HFFc6 (cell line): ENCODE results near the gene TKTL1. TPM values are rescaled to one million over a fixed set of nuclear protein-coding genes. Genes with fewer than 3 reads are reported as not detected.
"Not testable (repeated sequence)": the region's sequence is repeated elsewhere in the genome, so short reads cannot be mapped to it uniquely, and the experiment has no call there.

Experiments
- DNase-seq: peaks from one replicate; pipeline ENCODE4 v3.0.0-alpha.2; 2018
- H3K27ac Mint-ChIP-seq: 2 replicates; pipeline ENCODE4 v1.8.0; 2020; ENCODE audit warnings: mild to moderate bottlenecking, mixed read lengths
- H3K27me3 Mint-ChIP-seq: 2 replicates; pipeline ENCODE4 v1.8.0; 2021; ENCODE audit warnings: mild to moderate bottlenecking, moderate library complexity, mixed read lengths; ENCODE audit not compliant: insufficient read depth
- H3K36me3 Mint-ChIP-seq: 2 replicates; pipeline ENCODE4 v1.8.0; 2021; ENCODE audit warnings: low read depth, mixed read lengths
- H3K4me1 Mint-ChIP-seq: 2 replicates; pipeline ENCODE4 v1.8.0; 2020; ENCODE audit warnings: low read depth, mixed read lengths
- H3K4me3 Mint-ChIP-seq: 2 replicates; pipeline ENCODE4 v1.8.0; 2020; ENCODE audit warnings: mild to moderate bottlenecking, moderate library complexity, mixed read lengths
- H3K9me3 Mint-ChIP-seq: 2 replicates; pipeline ENCODE4 v1.8.0; 2020; ENCODE audit warnings: mild to moderate bottlenecking, mixed read lengths
- CTCF ChIP-seq: fragments of 200-600 bp; sonication (generic); IDR thresholded peaks from 2 replicates; pipeline ENCODE4 v1.5.0; 2021; ENCODE audit warnings: antibody characterized with exemption, mild to moderate bottlenecking
- total RNA-seq, 6 experiments: library from RNA; stranded (reverse); fragmentation: NEBNext Ultra II Directional; extraction: Animal tissue kit (Norgen Biotek cat#: 25700); gene quantifications; 2 replicates in 1 of 6; 3 replicates in 5 of 6; pipeline ENCODE4 v1.2.3, GENCODE V29; 2021

Gene TKTL1
- total RNA-seq, 6 experiments from 2014 or later = not detected

GRCh38 chrX:154294791-154295574, 612 bp upstream of the TKTL1 start, which contains the start of gene TEX28:
Gene TEX28, minus strand, starts transcription at chrX:154295124. Its CDS starts 3,007 bp downstream, at chrX:154292117.
- no peak for TF ChIP-seq CTCF
- Mint-ChIP-seq H3K4me1 (no peaks in the 10 kb centered on the region), H3K4me3 (no peak within 1 kb of the TSS), H3K36me3 (no peaks in the 10 kb centered on the region), H3K27me3 (peaks cover 11% of the 10 kb centered on the region), H3K9me3 (no peaks in the 10 kb centered on the region), H3K27ac (no peak within 1 kb of the TSS)
- DNase-seq = no peak

DNA sequence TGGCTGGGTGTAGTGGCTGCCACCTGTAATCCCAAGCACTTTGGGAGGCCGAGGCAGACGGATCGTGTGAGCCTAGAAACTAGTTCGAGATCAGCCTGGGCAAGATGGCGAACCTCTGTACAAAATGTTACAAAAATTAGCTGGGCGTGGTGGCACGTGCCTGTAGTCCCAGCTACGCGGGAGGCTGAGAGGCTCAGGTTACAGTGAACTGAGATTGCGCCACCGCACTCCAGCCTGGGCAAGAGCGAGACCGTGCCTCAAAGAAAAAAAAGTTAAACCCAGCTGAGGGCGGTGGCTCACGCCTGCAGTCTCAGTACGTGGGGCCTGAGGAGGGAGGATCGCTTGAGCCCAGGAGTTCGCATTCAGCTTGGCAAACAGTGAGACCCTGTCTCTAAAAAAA, 1.1 kb downstream of the TKTL1 start:
- no peaks in the 10 kb centered on the region for H3K36me3 Mint-ChIP-seq
- no peaks in the 10 kb centered on the region for H3K9me3 Mint-ChIP-seq
- no peak overlapping the region for H3K27ac Mint-ChIP-seq
- H3K27me3 Mint-ChIP-seq = peaks cover 15% of the 10 kb centered on the region
- DNase-seq = no peak
- no peak overlapping the region for H3K4me3 Mint-ChIP-seq
- no peaks in the 10 kb centered on the region for H3K4me1 Mint-ChIP-seq
- TF ChIP-seq CTCF = no peak

- TF ChIP-seq CTCF = no peak
- peaks cover 15% of the 10 kb centered on the region for H3K27me3 Mint-ChIP-seq
Observed at GRCh38 chrX:154298312-154298711, 2.7 kb downstream of the TKTL1 start.

GRCh38 chrX:154300816-154301215, 5.2 kb downstream of the TKTL1 start:
- Mint-ChIP-seq H3K4me1 (no peaks in the 10 kb centered on the region), H3K27ac (no peak overlapping the region), H3K9me3 (no peaks in the 10 kb centered on the region), H3K4me3 (no peak overlapping the region), H3K27me3 (peaks cover 18% of the 10 kb centered on the region), H3K36me3 (no peaks in the 10 kb centered on the region)
- TF ChIP-seq CTCF = no peak
- DNase-seq = no peak

More at GRCh38 chrX:154298312-154298711, 2.7 kb downstream of the TKTL1 start:
- no peaks in the 10 kb centered on the region for H3K9me3 Mint-ChIP-seq
- no peaks in the 10 kb centered on the region for H3K36me3 Mint-ChIP-seq
- H3K27ac Mint-ChIP-seq = no peak overlapping the region
- no peak for DNase-seq
- no peak overlapping the region for H3K4me3 Mint-ChIP-seq
- H3K4me1 Mint-ChIP-seq = no peaks in the 10 kb centered on the region

DNA sequence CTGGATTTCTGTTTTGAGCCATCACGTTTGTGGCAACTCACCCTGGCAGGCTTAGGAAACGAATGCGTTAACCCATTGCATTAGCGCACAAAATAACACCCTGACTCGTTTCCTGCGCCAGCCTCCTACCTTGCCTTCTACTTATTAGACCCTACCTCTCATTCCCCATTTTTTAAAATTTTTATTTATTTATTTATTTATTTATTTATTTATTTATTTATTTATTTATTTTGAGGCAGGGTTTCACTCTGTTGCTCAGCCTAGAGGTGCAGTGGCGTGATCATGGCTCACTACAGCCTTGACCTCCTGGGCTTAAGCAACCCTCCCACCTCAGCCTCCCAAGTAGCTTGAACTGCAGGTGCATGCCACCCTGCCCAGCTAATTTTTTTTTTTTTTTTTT, 7.4 kb downstream of the TKTL1 start:
- not testable (repeated sequence) for H3K4me3 Mint-ChIP-seq, H3K27ac Mint-ChIP-seq, H3K9me3 Mint-ChIP-seq, H3K36me3 Mint-ChIP-seq, H3K4me1 Mint-ChIP-seq, DNase-seq
- H3K27me3 Mint-ChIP-seq = peaks cover 14% of the 10 kb centered on the region

DNA sequence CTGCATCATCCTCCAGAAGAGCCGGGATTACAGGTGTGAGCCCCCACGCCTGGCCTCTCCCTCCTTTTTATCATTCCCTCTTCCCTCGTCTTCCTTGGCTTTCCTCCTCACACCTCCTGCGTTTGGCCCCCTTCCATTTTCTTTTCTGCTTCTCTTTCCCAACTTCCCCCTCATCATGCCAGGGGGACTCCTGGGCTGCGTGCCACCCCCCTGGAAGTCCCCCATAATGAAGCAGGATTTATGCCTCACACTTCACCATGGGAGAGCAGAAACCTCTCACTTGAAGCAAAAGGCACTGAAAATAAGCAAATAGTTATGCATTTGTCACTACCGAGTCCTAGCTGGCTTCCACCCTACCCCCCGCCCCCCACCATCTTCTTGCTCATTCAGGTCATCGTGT, 7.9 kb downstream of the TKTL1 start:
- no peak for TF ChIP-seq CTCF
- no peak overlapping the region for H3K4me3 Mint-ChIP-seq
- no peak overlapping the region for H3K27ac Mint-ChIP-seq
- DNase-seq = no peak
- no peaks in the 10 kb centered on the region for H3K4me1 Mint-ChIP-seq
- peaks cover 13% of the 10 kb centered on the region for H3K27me3 Mint-ChIP-seq
- H3K36me3 Mint-ChIP-seq = no peaks in the 10 kb centered on the region
- H3K9me3 Mint-ChIP-seq = no peaks in the 10 kb centered on the region
